HG03439 (cell line): ENCODE measurements around the gene SPATA22.
"Not testable (repeated sequence)": the region's sequence is repeated elsewhere in the genome, so short reads cannot be mapped to it uniquely, and the experiment has no call there.

Experiments
- ATAC-seq: cut with Tn5 transposase; IDR thresholded peaks from one replicate; pipeline ENCODE4 v1.9.1; 2021; ENCODE audit warnings: mild to moderate bottlenecking, moderate library complexity; ENCODE audit not compliant: unreplicated experiment

SPATA22 gene

GRCh38 chr17:3471599-3471998 is at the start of gene SPATA22:
Gene SPATA22, minus strand, starts transcription at chr17:3471819. Its CDS starts 2,494 bp downstream, at chr17:3469325.
- no peak for ATAC-seq

- not testable (repeated sequence) for ATAC-seq
Observed at GRCh38 chr17:3519472-3519871, 47.9 kb upstream of the SPATA22 start.

- ATAC-seq = no peak
Observed at GRCh38 chr17:3514873-3515272, 43.3 kb upstream of the SPATA22 start.

GRCh38 chr17:3514167-3514566 is 42.5 kb upstream of the SPATA22 start:
- ATAC-seq = not testable (repeated sequence)

GRCh38 chr17:3513305-3514035 is 41.9 kb upstream of the SPATA22 start:
- ATAC-seq = no peak

- ATAC-seq = no peak
Observed at GRCh38 chr17:3512505-3513171, 41.0 kb upstream of the SPATA22 start.

GRCh38 chr17:3511852-3512504 is 40.4 kb upstream of the SPATA22 start:
- ATAC-seq = no peak

GRCh38 chr17:3510090-3510489 is 38.5 kb upstream of the SPATA22 start:
- ATAC-seq = no peak

- ATAC-seq = no peak
Observed at GRCh38 chr17:3507869-3508268, 36.2 kb upstream of the SPATA22 start.

- ATAC-seq = no peak
Observed at GRCh38 chr17:3507071-3507470, 35.5 kb upstream of the SPATA22 start.

GRCh38 chr17:3506054-3506453 is 34.4 kb upstream of the SPATA22 start:
- ATAC-seq = no peak

- ATAC-seq = no peak
Observed at GRCh38 chr17:3505008-3505407, 33.4 kb upstream of the SPATA22 start.

- no peak for ATAC-seq
Observed at GRCh38 chr17:3503285-3503684, 31.7 kb upstream of the SPATA22 start.

- no peak for ATAC-seq
Observed at GRCh38 chr17:3502466-3502865, 30.8 kb upstream of the SPATA22 start.

GRCh38 chr17:3501344-3501743 is 29.7 kb upstream of the SPATA22 start:
- ATAC-seq = no peak

- ATAC-seq = no peak
Observed at GRCh38 chr17:3497101-3497500, 25.5 kb upstream of the SPATA22 start.

GRCh38 chr17:3485481-3486068 is 14.0 kb upstream of the SPATA22 start:
- ATAC-seq = no peak

GRCh38 chr17:3482852-3483251 is 11.2 kb upstream of the SPATA22 start:
- ATAC-seq = no peak

- no peak for ATAC-seq
Observed at GRCh38 chr17:3479988-3480387, 8.4 kb upstream of the SPATA22 start.

GRCh38 chr17:3475812-3476610 is 4.4 kb upstream of the SPATA22 start, which contains the start of gene ASPA:
Gene ASPA, plus strand, starts transcription at chr17:3475997. Its CDS starts 163 bp downstream, at chr17:3476160.
- ATAC-seq = no peak

GRCh38 chr17:3475251-3475685 is 3.6 kb upstream of the SPATA22 start:
- ATAC-seq = no peak
